Measurements from ENCODE around the gene UGCG.

Gene UGCG

DNA sequence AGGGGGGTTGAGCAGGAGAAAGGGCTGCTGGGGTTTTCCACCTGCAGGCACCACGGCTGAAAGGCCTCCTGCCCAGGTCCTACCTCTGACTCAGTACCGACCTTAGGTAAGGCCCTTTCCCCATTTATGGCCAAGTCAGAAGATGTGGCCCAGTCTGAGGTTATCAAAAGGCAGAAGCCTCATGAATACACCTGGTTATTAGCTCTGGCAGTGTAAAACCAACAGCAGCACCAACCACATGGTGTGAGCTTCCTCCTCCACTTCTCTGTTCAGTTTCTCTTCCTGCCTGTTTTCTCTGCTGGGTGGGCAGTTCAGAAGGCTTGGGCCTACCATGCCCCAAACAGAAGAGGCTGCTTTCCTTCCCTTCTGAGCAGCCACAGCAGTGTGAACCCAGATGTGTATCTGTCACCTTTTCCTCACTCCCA is 86.9 kb downstream of the UGCG start:
- DNase-seq (ENCODE audit: low read depth, low spot score) = no peak

DNA sequence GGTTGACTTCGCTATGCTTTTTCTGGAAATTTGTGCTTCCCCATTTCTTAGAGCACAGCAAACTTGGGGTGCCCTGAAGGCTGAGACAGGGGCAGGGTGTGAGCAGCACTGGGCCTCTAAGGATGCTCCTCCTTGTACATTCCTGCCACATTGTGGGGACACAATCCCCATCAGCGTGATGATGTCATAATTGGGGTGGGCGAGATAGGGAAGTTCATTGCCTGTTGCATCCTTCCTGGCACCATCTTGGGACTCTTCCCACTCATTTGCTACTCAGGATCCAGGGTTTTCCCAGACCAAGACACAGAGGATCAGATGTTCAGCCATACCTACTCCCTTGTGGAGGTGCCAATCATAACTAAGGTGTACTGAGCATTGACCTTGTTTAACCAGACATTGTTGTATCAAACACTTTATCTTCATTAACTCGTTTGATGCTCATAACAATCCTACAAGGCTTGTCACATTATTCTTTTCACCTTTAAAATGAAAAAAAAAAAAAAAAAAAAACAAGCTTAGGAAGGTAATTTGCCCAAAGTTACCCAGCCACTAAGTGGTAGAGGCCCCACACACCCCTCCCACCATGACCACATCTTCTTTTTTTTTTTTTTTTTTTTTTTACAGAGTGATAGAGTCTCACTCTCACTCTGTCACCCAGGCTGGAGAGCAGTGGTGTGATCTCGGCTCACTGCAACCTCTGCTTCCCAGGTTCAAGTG is 87.6 kb downstream of the UGCG start:
- DNase-seq (ENCODE audit: low read depth, low spot score) = no peak

All from smooth muscle cell of the brain vasculature (primary cell).